Measurements from ENCODE around the gene RACK1. TPM values are rescaled to one million over a fixed set of nuclear protein-coding genes. Genes with fewer than 3 reads are reported as not detected.

The RACK1 gene
- polyA plus RNA-seq, 1 donor (not counting 4 experiments of a cell fraction or from before 2014, with no cell fraction given), result 3,291 TPM

DNA sequence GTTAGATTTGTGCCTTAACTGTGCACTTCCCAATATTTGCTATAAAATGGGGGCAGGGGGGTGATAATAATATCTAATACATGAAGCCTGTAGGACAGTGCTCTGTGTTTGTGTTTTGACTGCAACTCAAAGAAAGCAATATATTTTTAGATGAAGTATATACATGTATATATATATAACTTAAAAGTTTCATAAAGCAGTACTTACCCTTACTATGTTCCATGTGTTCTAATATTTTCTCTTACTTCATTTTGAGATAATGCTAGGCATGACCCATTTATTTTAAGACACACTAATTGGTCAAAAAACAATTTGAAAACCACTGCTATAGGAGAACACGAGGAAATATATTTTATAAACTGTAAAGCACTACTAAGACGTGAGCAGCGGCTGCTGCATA is 14.9 kb upstream of the RACK1 start:
- H3K9me1 ChIP-seq (ENCODE audit: control insufficient read depth, extremely low read depth, insufficient read depth, low read length), result peaks cover 3% of the 10 kb centered on the region
- no peak overlapping the region for H3K9ac ChIP-seq (ENCODE audit: control insufficient read depth, extremely low read depth, insufficient read depth, low read length)
- H3K4me3 ChIP-seq (ENCODE audit: control insufficient read depth in 2 of 3, extremely low read depth in 1 of 3, insufficient read depth in 2 of 3, low read depth in 1 of 3, low read length in 3 of 3), result peak overlapping the region in 2 of 3 experiments; percentile 21 to 66
- no peak for TF ChIP-seq EZH2 (IDR thresholded peaks at IDR 0.05; ENCODE audit: low read length)
- TF ChIP-seq, protein P1, sequence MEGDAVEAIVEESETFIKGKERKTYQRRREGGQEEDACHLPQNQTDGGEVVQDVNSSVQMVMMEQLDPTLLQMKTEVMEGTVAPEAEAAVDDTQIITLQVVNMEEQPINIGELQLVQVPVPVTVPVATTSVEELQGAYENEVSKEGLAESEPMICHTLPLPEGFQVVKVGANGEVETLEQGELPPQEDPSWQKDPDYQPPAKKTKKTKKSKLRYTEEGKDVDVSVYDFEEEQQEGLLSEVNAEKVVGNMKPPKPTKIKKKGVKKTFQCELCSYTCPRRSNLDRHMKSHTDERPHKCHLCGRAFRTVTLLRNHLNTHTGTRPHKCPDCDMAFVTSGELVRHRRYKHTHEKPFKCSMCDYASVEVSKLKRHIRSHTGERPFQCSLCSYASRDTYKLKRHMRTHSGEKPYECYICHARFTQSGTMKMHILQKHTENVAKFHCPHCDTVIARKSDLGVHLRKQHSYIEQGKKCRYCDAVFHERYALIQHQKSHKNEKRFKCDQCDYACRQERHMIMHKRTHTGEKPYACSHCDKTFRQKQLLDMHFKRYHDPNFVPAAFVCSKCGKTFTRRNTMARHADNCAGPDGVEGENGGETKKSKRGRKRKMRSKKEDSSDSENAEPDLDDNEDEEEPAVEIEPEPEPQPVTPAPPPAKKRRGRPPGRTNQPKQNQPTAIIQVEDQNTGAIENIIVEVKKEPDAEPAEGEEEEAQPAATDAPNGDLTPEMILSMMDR (optimal IDR thresholded peaks at IDR 0.05 in 1 of 3, IDR thresholded peaks at IDR 0.05 in 1 of 3, conservative IDR thresholded peaks at IDR 0.05 in 1 of 3; ENCODE audit: extremely low read depth in 1 of 3, insufficient read depth in 2 of 3, low read length in 3 of 3), result no peak
- H3K27me3 ChIP-seq (ENCODE audit: control insufficient read depth, extremely low read depth, insufficient read depth, low read length), result no peaks in the 10 kb centered on the region
- H3K4me1 ChIP-seq (ENCODE audit: control insufficient read depth, extremely low read depth, insufficient read depth, low read length), result peaks cover 22% of the 10 kb centered on the region
- peaks cover 2% of the 10 kb centered on the region for H3K9me3 ChIP-seq (ENCODE audit: control insufficient read depth, low read depth, low read length)
- dilution Hi-C loops (cut with MboI; ENCODE audit: extremely low pct_ligation_motif_present, low sequenced_read_pairs), result no loop called here
- no peak overlapping the region for H2AFZ ChIP-seq (ENCODE audit: control insufficient read depth, low read length)
- peaks cover 75% of the 10 kb centered on the region for H3K79me2 ChIP-seq (ENCODE audit: control insufficient read depth, insufficient read depth, low read length)
- H3K36me3 ChIP-seq (ENCODE audit: control insufficient read depth in 2 of 2, extremely low read depth in 1 of 2, insufficient read depth in 2 of 2, low read length in 2 of 2), result peaks cover 8 to 12% of the 10 kb centered on the region in 2 experiments
- no peak overlapping the region for H3K27ac ChIP-seq (ENCODE audit: control insufficient read depth, insufficient read depth, low read length)
- FAIRE-seq (no peak), DNase-seq (ENCODE audit: low read depth, low spot score) (no peak)
- H3K4me2 ChIP-seq (ENCODE audit: control insufficient read depth, extremely low read depth, insufficient read depth, low read depth, low read length), result peak overlapping the region; percentile 93
- H4K20me1 ChIP-seq (ENCODE audit: control insufficient read depth, extremely low read depth, insufficient read depth, low read length), result peaks cover under 1% of the 10 kb centered on the region

DNA sequence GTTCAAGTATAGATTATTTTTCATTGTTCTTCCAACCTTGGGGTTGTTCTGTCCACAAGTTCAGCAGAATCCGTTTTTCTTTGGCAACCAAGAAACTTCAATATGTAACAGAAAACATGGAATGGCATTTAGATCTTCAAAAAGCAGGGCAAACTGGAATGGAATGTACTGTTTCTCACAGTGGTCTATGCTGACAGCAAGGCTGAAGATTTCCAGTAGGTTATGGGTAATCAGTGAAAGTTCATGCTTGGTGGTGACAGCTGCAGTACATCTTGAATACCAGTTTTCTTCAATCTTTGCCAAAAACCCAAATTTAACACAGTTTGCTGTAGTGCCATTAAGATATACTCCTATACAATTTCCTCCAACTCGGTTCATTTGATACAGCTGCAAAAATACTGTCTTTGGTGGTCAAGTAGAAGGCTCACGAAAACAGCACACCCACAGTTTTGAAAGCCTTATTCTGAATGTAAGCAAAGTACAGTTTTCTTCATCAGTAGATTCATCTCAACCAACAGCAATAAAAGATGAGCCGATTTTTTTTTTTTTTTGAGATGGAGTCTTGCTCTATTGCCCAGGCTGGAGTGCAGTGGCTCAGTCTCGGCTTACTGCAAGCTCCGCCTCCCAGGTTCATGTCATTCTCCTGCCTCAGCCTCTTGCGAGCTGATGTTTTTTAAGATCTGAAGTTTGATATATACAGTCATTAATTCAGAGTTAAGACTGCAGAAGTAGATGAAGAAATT is 12.3 kb upstream of the RACK1 start:
- Histone ChIP-seq H3K27ac (ENCODE audit: control insufficient read depth, insufficient read depth, low read length) (no peak overlapping the region), H3K9ac (ENCODE audit: control insufficient read depth, extremely low read depth, insufficient read depth, low read length) (no peak overlapping the region), H3K4me2 (ENCODE audit: control insufficient read depth, extremely low read depth, insufficient read depth, low read depth, low read length) (no peak overlapping the region), H2AFZ (ENCODE audit: control insufficient read depth, low read length) (no peak overlapping the region), H3K9me1 (ENCODE audit: control insufficient read depth, extremely low read depth, insufficient read depth, low read length) (peaks cover 3% of the 10 kb centered on the region), H3K79me2 (ENCODE audit: control insufficient read depth, insufficient read depth, low read length) (peaks cover 94% of the 10 kb centered on the region), H3K4me3 (ENCODE audit: control insufficient read depth in 2 of 3, extremely low read depth in 1 of 3, insufficient read depth in 2 of 3, low read depth in 1 of 3, low read length in 3 of 3) (no peak overlapping the region), H3K9me3 (ENCODE audit: control insufficient read depth, low read depth, low read length) (no peaks in the 10 kb centered on the region), H3K4me1 (ENCODE audit: control insufficient read depth, extremely low read depth, insufficient read depth, low read length) (peaks cover 25% of the 10 kb centered on the region), H3K27me3 (ENCODE audit: control insufficient read depth, extremely low read depth, insufficient read depth, low read length) (no peaks in the 10 kb centered on the region), H4K20me1 (ENCODE audit: control insufficient read depth, extremely low read depth, insufficient read depth, low read length) (peaks cover 5% of the 10 kb centered on the region), H3K36me3 (ENCODE audit: control insufficient read depth in 2 of 2, extremely low read depth in 1 of 2, insufficient read depth in 2 of 2, low read length in 2 of 2) (peaks cover 9 to 22% of the 10 kb centered on the region in 2 experiments)
- TF ChIP-seq, protein P1 (optimal IDR thresholded peaks at IDR 0.05 in 1 of 3, IDR thresholded peaks at IDR 0.05 in 1 of 3, conservative IDR thresholded peaks at IDR 0.05 in 1 of 3; ENCODE audit: extremely low read depth in 1 of 3, insufficient read depth in 2 of 3, low read length in 3 of 3), result no peak
- no peak for TF ChIP-seq EZH2 (IDR thresholded peaks at IDR 0.05; ENCODE audit: low read length)
- DNase-seq (ENCODE audit: low read depth, low spot score), result no peak
- no peak for FAIRE-seq
- dilution Hi-C loops (cut with MboI; ENCODE audit: extremely low pct_ligation_motif_present, low sequenced_read_pairs), result no loop called here
